ENCODE data around the gene GPR89A. TPM values are rescaled to one million over a fixed set of nuclear protein-coding genes. Genes with fewer than 3 reads are reported as not detected.
"Not testable (repeated sequence)": the region's sequence is repeated elsewhere in the genome, so short reads cannot be mapped to it uniquely, and the experiment has no call there.

GPR89A gene
- 15.3 TPM for total RNA-seq
- long read RNA-seq, partial matches to known transcripts = 1 of 9 reads
- long read RNA-seq, other reads (novel, unspliced or antisense) = 3 of 9 reads

GRCh38 chr1:145607833-145608733 is at the start of gene GPR89A:
TSS of gene GPR89A (plus strand) at chr1:145607988. CDS start at chr1:145608134, 146 bp downstream.
- peak; percentile 100 for ATAC-seq
- H3K36me3 ChIP-seq; H3K9me3 ChIP-seq; H3K4me1 ChIP-seq; H3K27me3 ChIP-seq (ENCODE audit: low read depth); intact Hi-C loops (cut with DNase I): not testable (repeated sequence)
- DNase-seq = peak; percentile 97
- Histone ChIP-seq H3K4me3 (peak within 1 kb of the TSS; percentile 84), H3K27ac (peak within 1 kb of the TSS; percentile 88)

- H3K4me1 ChIP-seq; ATAC-seq; H3K4me3 ChIP-seq; H3K9me3 ChIP-seq; intact Hi-C loops (cut with DNase I); H3K36me3 ChIP-seq; H3K27ac ChIP-seq; DNase-seq; H3K27me3 ChIP-seq (ENCODE audit: low read depth): not testable (repeated sequence)
These were observed 21.0 kb upstream of the GPR89A start for GRCh38 chr1:145586820-145587219.

GRCh38 chr1:145590806-145591205 is 17.0 kb upstream of the GPR89A start:
- H3K4me3 ChIP-seq; H3K36me3 ChIP-seq; H3K27me3 ChIP-seq (ENCODE audit: low read depth); H3K27ac ChIP-seq; H3K9me3 ChIP-seq; intact Hi-C loops (cut with DNase I); ATAC-seq; H3K4me1 ChIP-seq: not testable (repeated sequence)
- TF ChIP-seq, protein P1, sequence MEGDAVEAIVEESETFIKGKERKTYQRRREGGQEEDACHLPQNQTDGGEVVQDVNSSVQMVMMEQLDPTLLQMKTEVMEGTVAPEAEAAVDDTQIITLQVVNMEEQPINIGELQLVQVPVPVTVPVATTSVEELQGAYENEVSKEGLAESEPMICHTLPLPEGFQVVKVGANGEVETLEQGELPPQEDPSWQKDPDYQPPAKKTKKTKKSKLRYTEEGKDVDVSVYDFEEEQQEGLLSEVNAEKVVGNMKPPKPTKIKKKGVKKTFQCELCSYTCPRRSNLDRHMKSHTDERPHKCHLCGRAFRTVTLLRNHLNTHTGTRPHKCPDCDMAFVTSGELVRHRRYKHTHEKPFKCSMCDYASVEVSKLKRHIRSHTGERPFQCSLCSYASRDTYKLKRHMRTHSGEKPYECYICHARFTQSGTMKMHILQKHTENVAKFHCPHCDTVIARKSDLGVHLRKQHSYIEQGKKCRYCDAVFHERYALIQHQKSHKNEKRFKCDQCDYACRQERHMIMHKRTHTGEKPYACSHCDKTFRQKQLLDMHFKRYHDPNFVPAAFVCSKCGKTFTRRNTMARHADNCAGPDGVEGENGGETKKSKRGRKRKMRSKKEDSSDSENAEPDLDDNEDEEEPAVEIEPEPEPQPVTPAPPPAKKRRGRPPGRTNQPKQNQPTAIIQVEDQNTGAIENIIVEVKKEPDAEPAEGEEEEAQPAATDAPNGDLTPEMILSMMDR (IDR thresholded peaks at IDR 0.05) = peak; percentile 12
- peak; percentile 44 for DNase-seq

DNA sequence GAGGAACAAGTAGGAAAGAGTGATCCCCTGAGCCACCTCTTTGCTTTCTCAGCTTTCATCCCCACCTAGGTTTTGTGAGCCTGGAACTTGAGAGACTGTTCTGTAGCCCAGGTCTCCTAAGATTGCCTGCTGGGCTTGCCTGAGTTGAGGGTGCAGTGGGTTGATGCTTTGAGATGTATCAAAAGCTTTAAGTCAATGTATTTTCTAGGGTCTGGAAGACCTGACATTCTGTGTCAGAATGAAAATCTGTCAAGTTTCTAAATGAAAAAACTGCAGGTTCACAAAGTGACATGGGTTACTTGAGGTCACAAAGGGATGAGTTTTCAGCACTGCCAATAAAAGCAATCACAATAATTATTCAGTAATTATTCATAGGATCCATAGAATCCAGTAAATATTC is 15.4 kb upstream of the GPR89A start:
- H3K9me3 ChIP-seq; ATAC-seq; intact Hi-C loops (cut with DNase I); DNase-seq; H3K36me3 ChIP-seq; H3K27ac ChIP-seq; H3K4me1 ChIP-seq; H3K27me3 ChIP-seq (ENCODE audit: low read depth); H3K4me3 ChIP-seq: not testable (repeated sequence)

DNA sequence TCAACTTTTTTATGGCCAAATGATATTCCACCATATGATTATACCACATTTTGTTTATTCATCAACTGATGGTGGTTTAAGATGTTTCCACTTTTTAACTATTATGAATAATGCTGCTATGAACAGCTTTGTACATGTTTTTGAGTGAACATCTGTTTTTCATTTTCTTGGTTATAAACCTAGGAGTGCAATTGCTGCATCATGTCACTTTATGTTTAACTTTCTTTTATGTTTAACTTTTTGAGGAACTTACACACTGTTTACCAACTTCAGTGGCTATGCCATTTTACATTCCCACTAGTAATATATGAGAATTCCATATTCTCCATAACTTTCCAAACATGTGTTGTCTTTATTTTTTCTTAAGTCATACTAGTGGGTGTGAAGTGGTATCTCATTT is 12.4 kb upstream of the GPR89A start:
- DNase-seq; H3K36me3 ChIP-seq; H3K4me1 ChIP-seq; H3K27ac ChIP-seq; ATAC-seq; H3K9me3 ChIP-seq; H3K27me3 ChIP-seq (ENCODE audit: low read depth); intact Hi-C loops (cut with DNase I); H3K4me3 ChIP-seq: not testable (repeated sequence)

DNA sequence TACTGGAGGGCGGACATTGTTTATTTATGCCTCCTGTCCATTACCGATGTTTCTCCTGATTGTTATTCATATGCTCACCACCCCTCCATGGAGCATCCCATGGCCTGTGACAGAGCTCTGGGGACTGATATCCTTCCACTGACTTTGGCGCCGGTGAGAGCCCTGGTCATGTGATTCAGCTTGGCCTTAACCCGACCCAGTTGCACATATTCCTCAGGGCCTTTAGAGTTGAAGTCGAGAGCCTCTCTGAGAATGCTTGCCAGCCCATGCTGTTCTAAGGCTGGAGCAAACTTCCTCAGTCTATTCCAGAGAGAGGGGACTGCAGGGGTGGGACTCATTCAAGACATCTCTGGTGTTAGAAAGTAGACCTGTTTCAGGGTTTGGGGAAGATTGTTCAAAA is 11.6 kb upstream of the GPR89A start:
- ATAC-seq, DNase-seq: not testable (repeated sequence)

GRCh38 chr1:145599426-145599825 is 8.4 kb upstream of the GPR89A start:
- intact Hi-C loops (cut with DNase I); H3K27me3 ChIP-seq (ENCODE audit: low read depth); H3K4me1 ChIP-seq; DNase-seq; ATAC-seq; H3K27ac ChIP-seq; H3K9me3 ChIP-seq; H3K4me3 ChIP-seq; H3K36me3 ChIP-seq: not testable (repeated sequence)

More for the DNA sequence above, 11.6 kb upstream of the GPR89A start:
- H3K4me1 ChIP-seq; H3K9me3 ChIP-seq; intact Hi-C loops (cut with DNase I); H3K36me3 ChIP-seq; H3K27me3 ChIP-seq (ENCODE audit: low read depth); H3K27ac ChIP-seq; H3K4me3 ChIP-seq: not testable (repeated sequence)

- H3K36me3 ChIP-seq = no peaks in the 10 kb centered on the region
- H3K4me3 ChIP-seq = no peak overlapping the region
- H3K4me1 ChIP-seq = no peaks in the 10 kb centered on the region
- ATAC-seq (no peak), DNase-seq (no peak)
- H3K27ac ChIP-seq = no peak overlapping the region
- H3K9me3 ChIP-seq = no peaks in the 10 kb centered on the region
- intact Hi-C loops (cut with DNase I) = no loop called here
- H3K27me3 ChIP-seq (ENCODE audit: low read depth) = no peaks in the 10 kb centered on the region
- TF ChIP-seq, protein P1 (IDR thresholded peaks at IDR 0.05) = no peak
These were observed 6.2 kb upstream of the GPR89A start for GRCh38 chr1:145601593-145601992.

GRCh38 chr1:145606840-145607239 is 948 bp upstream of the GPR89A start:
- H3K27ac ChIP-seq; H3K4me1 ChIP-seq; H3K36me3 ChIP-seq; H3K4me3 ChIP-seq; intact Hi-C loops (cut with DNase I); H3K27me3 ChIP-seq (ENCODE audit: low read depth); DNase-seq; H3K9me3 ChIP-seq; ATAC-seq: not testable (repeated sequence)

GRCh38 chr1:145607289-145607688 is 499 bp upstream of the GPR89A start:
- H3K4me1 ChIP-seq; H3K4me3 ChIP-seq; H3K9me3 ChIP-seq; ATAC-seq; H3K27ac ChIP-seq; H3K36me3 ChIP-seq; intact Hi-C loops (cut with DNase I); DNase-seq; H3K27me3 ChIP-seq (ENCODE audit: low read depth): not testable (repeated sequence)

GRCh38 chr1:145610744-145611143 is 3.0 kb downstream of the GPR89A start:
- H3K27ac ChIP-seq; H3K4me3 ChIP-seq; H3K4me1 ChIP-seq; ATAC-seq; DNase-seq; H3K36me3 ChIP-seq; H3K27me3 ChIP-seq (ENCODE audit: low read depth); intact Hi-C loops (cut with DNase I); H3K9me3 ChIP-seq: not testable (repeated sequence)

GRCh38 chr1:145620073-145620472 is 12.3 kb downstream of the GPR89A start:
- intact Hi-C loops (cut with DNase I); H3K4me1 ChIP-seq; H3K4me3 ChIP-seq; H3K27ac ChIP-seq; H3K27me3 ChIP-seq (ENCODE audit: low read depth); ATAC-seq; H3K9me3 ChIP-seq; DNase-seq; H3K36me3 ChIP-seq: not testable (repeated sequence)
